ENCODE measurements around the gene CTIF. TPM values are rescaled to one million over a fixed set of nuclear protein-coding genes. Genes with fewer than 3 reads are reported as not detected.
A peak's percentile ranks its signal among the peaks of the same experiment; 100 is the strongest.

Gene CTIF
- total RNA-seq, 3 donors from 2014 or later, result 13.2 to 50.3 (median 19.6) TPM

DNA sequence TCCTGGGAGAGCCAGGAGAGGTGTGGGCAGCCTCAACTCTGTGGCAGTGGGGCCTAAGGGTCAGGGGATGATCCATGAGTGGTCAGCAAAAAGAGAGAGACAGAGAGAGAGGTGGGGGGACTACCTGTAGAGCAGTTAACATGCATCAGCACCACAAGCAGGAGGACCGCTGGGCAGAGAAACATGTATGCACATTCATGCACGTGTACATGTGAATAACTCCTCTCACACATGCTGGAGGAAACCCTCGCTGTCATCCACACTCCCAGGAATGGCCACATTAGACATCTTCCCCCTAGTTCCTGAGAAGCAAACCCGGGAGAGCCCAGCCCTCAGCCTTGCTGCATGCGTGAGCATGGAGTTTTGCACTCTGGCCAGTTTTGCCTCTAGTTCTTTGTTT is 245.8 kb downstream of the CTIF start:
- intact Hi-C loops (cut with DNase I, micrococcal nuclease), result loop anchor here in 1 of 2 donors (10.0 kb wide), 1 partner anchor 140 kb away; no protein-coding TSS in a partner anchor
- DNase-seq, result peak in 1 of 3 donors; percentile 21
- Histone ChIP-seq H3K36me3 (ENCODE audit: low read depth) (no peaks in the 10 kb centered on the region), H3K4me1 (ENCODE audit: low read depth) (peaks cover 21% of the 10 kb centered on the region), H3K4me3 (no peak overlapping the region), H3K9me3 (no peaks in the 10 kb centered on the region)
- TF ChIP-seq, protein P1, sequence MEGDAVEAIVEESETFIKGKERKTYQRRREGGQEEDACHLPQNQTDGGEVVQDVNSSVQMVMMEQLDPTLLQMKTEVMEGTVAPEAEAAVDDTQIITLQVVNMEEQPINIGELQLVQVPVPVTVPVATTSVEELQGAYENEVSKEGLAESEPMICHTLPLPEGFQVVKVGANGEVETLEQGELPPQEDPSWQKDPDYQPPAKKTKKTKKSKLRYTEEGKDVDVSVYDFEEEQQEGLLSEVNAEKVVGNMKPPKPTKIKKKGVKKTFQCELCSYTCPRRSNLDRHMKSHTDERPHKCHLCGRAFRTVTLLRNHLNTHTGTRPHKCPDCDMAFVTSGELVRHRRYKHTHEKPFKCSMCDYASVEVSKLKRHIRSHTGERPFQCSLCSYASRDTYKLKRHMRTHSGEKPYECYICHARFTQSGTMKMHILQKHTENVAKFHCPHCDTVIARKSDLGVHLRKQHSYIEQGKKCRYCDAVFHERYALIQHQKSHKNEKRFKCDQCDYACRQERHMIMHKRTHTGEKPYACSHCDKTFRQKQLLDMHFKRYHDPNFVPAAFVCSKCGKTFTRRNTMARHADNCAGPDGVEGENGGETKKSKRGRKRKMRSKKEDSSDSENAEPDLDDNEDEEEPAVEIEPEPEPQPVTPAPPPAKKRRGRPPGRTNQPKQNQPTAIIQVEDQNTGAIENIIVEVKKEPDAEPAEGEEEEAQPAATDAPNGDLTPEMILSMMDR (IDR thresholded peaks at IDR 0.05), result no peak
- ATAC-seq, result no peak

DNA sequence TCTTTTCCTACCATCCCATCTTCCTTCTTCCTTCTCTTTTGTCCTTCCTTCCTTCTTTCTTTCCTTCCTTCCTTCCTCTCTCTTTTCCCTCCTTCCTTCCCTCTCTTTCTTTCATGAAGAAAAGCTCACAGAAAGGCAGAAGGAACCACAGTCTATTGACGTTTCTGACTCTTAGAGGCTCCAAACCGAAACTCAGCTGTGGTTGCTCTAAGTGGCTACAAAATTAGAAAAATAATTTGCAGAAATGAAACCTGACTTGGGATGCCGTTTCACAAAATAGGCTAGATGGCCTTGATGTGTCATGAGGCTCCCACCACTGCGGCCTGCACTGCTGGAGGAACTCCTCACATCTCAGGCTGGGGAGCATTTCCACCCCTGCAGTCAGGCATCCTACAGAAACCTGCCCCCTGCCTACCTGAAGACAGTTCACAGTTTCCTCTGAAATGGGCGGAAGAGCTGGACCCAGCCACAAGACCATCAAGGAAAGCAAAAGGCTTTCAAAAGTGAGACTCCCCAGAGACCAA is 246.3 kb downstream of the CTIF start:
- intact Hi-C loops (cut with DNase I, micrococcal nuclease), result loop anchor here in 1 of 2 donors (10.0 kb wide), 1 partner anchor 140 kb away; no protein-coding TSS in a partner anchor
- no peak overlapping the region for H3K4me3 ChIP-seq
- H3K36me3 ChIP-seq (ENCODE audit: low read depth), result no peaks in the 10 kb centered on the region
- H3K9me3 ChIP-seq, result no peaks in the 10 kb centered on the region
- peak; percentile 41 for ATAC-seq
- DNase-seq, result peak in 2 of 3 donors; percentile 46 to 61
- peaks cover 21% of the 10 kb centered on the region for H3K4me1 ChIP-seq (ENCODE audit: low read depth)
- TF ChIP-seq, protein P1 (IDR thresholded peaks at IDR 0.05), result no peak

DNA sequence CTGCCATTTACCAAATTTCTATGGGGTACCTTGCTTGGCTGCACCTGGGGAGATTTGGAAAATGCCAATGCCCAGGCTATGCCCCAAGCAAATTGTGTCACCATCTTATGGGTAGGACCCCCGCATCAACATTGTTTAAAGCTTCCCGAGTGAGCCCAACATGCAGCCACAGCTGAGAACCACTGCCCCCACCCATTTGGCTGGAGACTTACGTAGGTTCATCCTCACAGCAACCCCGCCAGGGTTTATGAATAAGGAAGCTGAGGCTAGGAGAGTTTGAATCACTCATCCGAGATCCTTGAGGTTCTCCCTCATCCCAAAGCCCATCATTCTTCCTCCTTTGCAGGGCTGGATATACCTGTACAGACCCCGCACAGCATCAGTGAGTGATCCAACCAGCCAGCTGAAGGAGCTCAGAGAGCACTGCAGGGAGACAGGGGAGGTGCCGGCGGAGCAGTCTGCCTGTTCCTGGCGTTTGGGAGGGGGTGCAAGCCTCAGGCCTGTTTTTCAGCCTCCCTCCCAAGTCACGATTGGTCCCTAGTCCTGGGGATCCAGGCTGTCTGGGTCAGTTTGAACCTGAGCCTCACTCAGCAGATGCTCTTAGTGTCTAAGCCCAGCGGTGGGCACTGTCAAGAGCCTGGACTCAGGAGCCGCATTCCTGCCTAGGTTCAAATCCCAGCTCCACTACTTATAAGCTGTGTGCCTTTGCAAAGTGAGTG is 247.1 kb downstream of the CTIF start:
- no peak for ATAC-seq
- no peaks in the 10 kb centered on the region for H3K36me3 ChIP-seq (ENCODE audit: low read depth)
- peak in 1 of 3 donors; percentile 25 for DNase-seq

DNA sequence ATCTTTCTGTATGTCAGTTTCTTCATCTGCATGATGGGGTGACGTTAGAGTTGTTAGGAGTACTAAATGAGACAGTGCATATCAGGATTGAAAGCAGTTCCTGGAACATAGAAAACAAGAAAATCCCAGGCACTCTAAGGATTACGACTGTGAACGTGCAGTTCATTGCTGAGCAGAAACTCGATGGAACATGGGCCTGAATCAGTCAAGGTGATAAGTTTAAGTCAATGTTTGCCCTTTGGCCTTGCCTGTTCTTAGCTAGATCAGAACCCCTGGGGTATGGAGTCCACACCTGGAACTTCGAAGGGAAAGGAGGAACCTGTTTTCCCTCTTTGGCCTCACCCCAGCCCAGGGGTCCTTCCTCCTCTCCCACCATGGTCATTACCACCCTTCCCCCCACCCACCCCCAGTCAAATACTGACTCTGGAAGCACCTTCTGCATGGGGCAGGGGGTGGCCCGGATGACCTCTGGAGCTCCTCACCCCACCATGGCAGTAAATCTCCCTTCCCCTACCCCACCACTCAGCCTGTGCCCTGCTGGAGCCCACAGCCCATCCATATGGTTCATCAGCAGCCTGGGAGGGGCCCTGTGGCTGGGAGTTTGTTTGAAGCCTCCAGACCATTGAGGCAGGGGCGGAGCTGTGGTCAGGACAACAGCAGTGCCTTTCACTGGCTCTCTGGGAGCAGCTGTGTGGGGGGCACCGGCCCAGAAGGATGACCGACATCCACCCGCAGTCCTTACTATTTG is 247.8 kb downstream of the CTIF start:
- intact Hi-C loops (cut with DNase I, micrococcal nuclease), result loop anchor here in 1 of 2 donors (10.0 kb wide), 1 partner anchor 138 kb away; no protein-coding TSS in a partner anchor
- Histone ChIP-seq H3K36me3 (ENCODE audit: low read depth) (no peaks in the 10 kb centered on the region), H3K4me3 (no peak overlapping the region), H3K4me1 (ENCODE audit: low read depth) (peaks cover 8% of the 10 kb centered on the region), H3K9me3 (no peaks in the 10 kb centered on the region)
- no peak for ATAC-seq
- DNase-seq, result no peak
- TF ChIP-seq, protein P1 (IDR thresholded peaks at IDR 0.05), result no peak

More for the DNA sequence above, 247.1 kb downstream of the CTIF start:
- no peaks in the 10 kb centered on the region for H3K9me3 ChIP-seq
- no peak overlapping the region for H3K4me3 ChIP-seq
- intact Hi-C loops (cut with DNase I, micrococcal nuclease), result loop anchor here in 1 of 2 donors (10.0 kb wide), 1 partner anchor 139 kb away; no protein-coding TSS in a partner anchor
- H3K4me1 ChIP-seq (ENCODE audit: low read depth), result peaks cover 14% of the 10 kb centered on the region
- TF ChIP-seq, protein P1 (IDR thresholded peaks at IDR 0.05), result no peak

DNA sequence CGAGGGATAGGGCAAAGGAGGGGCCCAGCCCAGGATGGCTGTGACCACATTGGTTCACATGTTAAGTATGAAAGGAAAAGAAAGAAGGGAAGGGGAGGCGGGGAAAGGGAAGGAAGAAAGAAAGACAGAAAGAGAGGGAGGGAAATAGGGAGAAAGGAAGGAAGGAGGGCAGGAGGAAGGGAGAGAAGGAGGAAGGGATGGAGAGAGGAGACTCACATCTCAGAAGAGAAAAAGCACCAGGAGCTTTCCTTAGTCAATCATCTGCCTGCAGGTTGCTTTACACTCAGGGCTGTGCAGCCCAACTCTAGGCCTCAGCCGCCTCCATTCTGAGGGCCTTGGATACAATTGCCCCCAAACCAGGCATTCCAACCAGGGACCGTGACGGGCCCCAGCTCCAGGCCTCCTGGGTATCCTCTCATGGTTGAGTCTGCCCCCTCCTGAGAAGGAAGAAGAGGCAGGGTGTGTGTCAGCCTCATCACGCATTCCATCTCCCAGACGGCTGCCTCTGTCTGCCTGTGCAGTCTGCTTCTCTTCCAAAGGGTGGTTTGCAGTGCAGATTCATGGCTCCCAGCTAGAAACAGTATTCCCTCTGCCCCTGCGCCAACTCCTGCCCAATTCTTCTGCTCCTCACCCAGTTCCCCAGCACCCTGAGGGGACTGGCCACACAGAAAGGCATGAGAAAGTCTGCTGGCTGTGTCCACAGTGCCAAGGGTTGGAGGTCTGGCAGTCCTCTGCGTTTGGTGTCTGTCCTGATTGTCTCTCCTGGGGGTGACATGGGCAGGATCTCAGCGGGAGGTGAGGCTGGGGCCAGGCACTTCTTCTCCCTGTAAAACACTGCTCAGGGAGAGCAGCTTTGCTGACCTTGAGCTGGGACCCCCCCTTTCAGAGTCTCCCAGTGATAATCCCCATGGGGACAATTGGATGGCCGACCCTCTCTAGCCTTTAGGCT is 248.6 kb downstream of the CTIF start:
- Histone ChIP-seq H3K9me3 (no peaks in the 10 kb centered on the region), H3K4me1 (ENCODE audit: low read depth) (no peaks in the 10 kb centered on the region), H3K4me3 (no peak overlapping the region), H3K36me3 (ENCODE audit: low read depth) (no peaks in the 10 kb centered on the region)
- TF ChIP-seq, protein P1 (IDR thresholded peaks at IDR 0.05), result no peak
- DNase-seq (no peak), ATAC-seq (no peak)
- intact Hi-C loops (cut with DNase I, micrococcal nuclease), result loop anchor here in 1 of 2 donors (10.0 kb wide), 1 partner anchor 137 kb away; no protein-coding TSS in a partner anchor

Data from mucosa of descending colon (tissue), 3 donors.